Gastrocnemius medialis (tissue), 4 donors: ENCODE measurements around the gene KCNB1.

Experiments used
- POLR2A ChIP-seq, 2 donors: fragments of 450-650 bp; IDR thresholded peaks; one replicate each; pipeline ENCODE4 v1.6.1; 2017; ENCODE audit warnings: antibody characterized with exemption in 2 of 2, mild to moderate bottlenecking in 2 of 2, moderate library complexity in 2 of 2
- TF ChIP-seq, protein P1 (sequence below), 5 experiments: fragments of 450-650 bp in 3 of 5; fragments of 200-600 bp in 2 of 5; sonication (generic) in 2 of 5; IDR thresholded peaks in 4 of 5; conservative IDR thresholded peaks in 1 of 5; 1 replicate in 4 of 5; 2 replicates in 1 of 5; pipeline ENCODE4 v1.5.1; 2016 to 2019; ENCODE audit warnings: antibody characterized with exemption in 5 of 5, mild to moderate bottlenecking in 3 of 5, moderate library complexity in 3 of 5

DNA sequence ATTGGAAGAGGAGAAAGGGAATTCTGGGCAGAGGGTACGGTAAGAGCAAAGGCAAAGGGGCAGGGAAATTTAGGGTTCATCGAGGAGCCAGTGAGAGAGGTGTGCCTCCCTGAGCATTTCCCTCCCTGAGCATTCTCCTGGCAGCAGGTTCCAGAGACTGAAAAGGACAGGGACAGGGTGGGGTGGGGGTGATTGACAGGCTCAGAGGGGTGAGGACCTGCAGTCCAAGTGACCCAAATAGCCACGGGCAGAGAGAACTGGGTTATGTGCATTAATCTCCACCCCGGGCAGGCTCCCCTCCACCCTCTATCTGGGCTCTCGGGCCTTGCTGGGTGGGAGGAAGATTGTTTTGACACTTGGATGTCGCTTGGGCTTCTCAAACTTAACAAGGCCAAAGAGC is 69.5 kb downstream of the KCNB1 start:
- TF ChIP-seq, protein P1, sequence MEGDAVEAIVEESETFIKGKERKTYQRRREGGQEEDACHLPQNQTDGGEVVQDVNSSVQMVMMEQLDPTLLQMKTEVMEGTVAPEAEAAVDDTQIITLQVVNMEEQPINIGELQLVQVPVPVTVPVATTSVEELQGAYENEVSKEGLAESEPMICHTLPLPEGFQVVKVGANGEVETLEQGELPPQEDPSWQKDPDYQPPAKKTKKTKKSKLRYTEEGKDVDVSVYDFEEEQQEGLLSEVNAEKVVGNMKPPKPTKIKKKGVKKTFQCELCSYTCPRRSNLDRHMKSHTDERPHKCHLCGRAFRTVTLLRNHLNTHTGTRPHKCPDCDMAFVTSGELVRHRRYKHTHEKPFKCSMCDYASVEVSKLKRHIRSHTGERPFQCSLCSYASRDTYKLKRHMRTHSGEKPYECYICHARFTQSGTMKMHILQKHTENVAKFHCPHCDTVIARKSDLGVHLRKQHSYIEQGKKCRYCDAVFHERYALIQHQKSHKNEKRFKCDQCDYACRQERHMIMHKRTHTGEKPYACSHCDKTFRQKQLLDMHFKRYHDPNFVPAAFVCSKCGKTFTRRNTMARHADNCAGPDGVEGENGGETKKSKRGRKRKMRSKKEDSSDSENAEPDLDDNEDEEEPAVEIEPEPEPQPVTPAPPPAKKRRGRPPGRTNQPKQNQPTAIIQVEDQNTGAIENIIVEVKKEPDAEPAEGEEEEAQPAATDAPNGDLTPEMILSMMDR (IDR thresholded peaks at IDR 0.05 in 4 of 5, conservative IDR thresholded peaks at IDR 0.05 in 1 of 5) = no peak
- no peak for TF ChIP-seq POLR2A (IDR thresholded peaks at IDR 0.05)
